ENCODE results near the gene DUSP3.

DNA sequence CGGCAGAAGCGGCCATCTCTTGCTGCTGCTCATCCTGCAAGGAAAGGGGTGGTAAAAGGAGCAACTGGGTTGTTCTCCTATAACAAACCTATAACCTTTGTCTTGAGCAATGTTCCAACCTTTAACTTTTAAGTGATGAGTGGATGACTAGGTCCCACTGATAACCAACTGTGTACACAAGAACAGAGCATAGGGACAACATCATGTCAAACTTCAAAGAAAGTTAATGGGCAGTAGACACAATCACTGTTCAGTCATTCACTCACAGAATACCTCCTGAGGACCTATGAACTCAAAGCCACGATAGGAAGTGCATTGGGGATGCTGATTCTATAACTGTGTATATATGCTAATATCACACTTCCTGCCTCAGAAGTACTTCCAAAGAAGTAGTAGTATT is 23.1 kb upstream of the DUSP3 start:
- TF ChIP-seq, protein P1, sequence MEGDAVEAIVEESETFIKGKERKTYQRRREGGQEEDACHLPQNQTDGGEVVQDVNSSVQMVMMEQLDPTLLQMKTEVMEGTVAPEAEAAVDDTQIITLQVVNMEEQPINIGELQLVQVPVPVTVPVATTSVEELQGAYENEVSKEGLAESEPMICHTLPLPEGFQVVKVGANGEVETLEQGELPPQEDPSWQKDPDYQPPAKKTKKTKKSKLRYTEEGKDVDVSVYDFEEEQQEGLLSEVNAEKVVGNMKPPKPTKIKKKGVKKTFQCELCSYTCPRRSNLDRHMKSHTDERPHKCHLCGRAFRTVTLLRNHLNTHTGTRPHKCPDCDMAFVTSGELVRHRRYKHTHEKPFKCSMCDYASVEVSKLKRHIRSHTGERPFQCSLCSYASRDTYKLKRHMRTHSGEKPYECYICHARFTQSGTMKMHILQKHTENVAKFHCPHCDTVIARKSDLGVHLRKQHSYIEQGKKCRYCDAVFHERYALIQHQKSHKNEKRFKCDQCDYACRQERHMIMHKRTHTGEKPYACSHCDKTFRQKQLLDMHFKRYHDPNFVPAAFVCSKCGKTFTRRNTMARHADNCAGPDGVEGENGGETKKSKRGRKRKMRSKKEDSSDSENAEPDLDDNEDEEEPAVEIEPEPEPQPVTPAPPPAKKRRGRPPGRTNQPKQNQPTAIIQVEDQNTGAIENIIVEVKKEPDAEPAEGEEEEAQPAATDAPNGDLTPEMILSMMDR (conservative IDR thresholded peaks at IDR 0.05): no peak
- no peak for TF ChIP-seq ZFX (IDR thresholded peaks at IDR 0.05)

Measured in C4-2B (cell line).